Thyroid gland (tissue), 4 donors: Measurements from ENCODE around the gene ZCRB1. TPM values are rescaled to one million over a fixed set of nuclear protein-coding genes. Genes with fewer than 3 reads are reported as not detected.

ENCODE experiments used
- microRNA-seq: library from miRNA; unstranded; fragments of <30 nt; microRNA quantifications from one replicate; pipeline ENCODE4, GENCODE V29; 2016
- small RNA-seq: library from RNA; depleted of rRNA; stranded (forward); fragments of <200 nt; gene quantifications from one replicate; pipeline ENCODE3, GENCODE V24; 2016
- total RNA-seq, 4 donors: library from RNA; depleted of rRNA; stranded (reverse); fragments of >200 nt; gene quantifications; one replicate each; pipeline ENCODE4 v1.2.3, GENCODE V29; 2016

The ZCRB1 gene
- total RNA-seq, 4 donors from 2014 or later = 30.7 to 42.3 (median 34.9) TPM

Small RNAs within 50 kb of the gene (microRNA-seq; reads per million reads assigned to microRNA genes)
- not detected for gene MIR7851

Small RNAs within 50 kb of the gene (small RNA-seq; reads per million reads assigned to genes)
- not detected for gene MIR7851
- not detected for gene RF00090

Other genes starting within 250 kb of the ZCRB1 start
- 10 to 100 TPM; 16.5 to 26.6 (median 20.6) TPM for gene GXYLT1, start 181.2 kb downstream of the ZCRB1 start, total RNA-seq
- 10 to 100 TPM; 56.7 to 92.2 (median 70.5) TPM for gene YAF2, start 87.8 kb downstream of the ZCRB1 start, total RNA-seq
- gene PPHLN1, start 73 bp upstream of the ZCRB1 start, total RNA-seq = 10 to 100 TPM; 57.9 to 91.3 (median 66.3) TPM